OCI-LY1 (cell line): ENCODE measurements around the gene DUSP22.

ENCODE experiments used
- H2AFZ ChIP-seq: fragments of 200-600 bp; sonication (generic), shearing (Covaris generic); 2 replicates; pipeline ENCODE4 v1.6.0; 2014; ENCODE audit warnings: antibody characterized with exemption, mild to moderate bottlenecking, low read length
- H3F3A ChIP-seq: fragments of 200-600 bp; sonication (generic), shearing (Covaris generic); 2 replicates; pipeline ENCODE4 v1.6.0; 2014; ENCODE audit warnings: mild to moderate bottlenecking, antibody characterized with exemption, low read length, moderate library complexity; ENCODE audit not compliant: insufficient read depth
- H3K27ac ChIP-seq: fragments of 200-600 bp; sonication (generic); 2 replicates; pipeline ENCODE4 v1.5.1; 2014; ENCODE audit warnings: low read length, mixed run types, mild to moderate bottlenecking, low read depth; ENCODE audit not compliant: poor library complexity, severe bottlenecking
- H3K27me3 ChIP-seq: fragments of 200-600 bp; sonication (generic); 2 replicates; pipeline ENCODE4 v1.6.0; 2014; ENCODE audit warnings: antibody characterized with exemption, mild to moderate bottlenecking, low read length, moderate library complexity; ENCODE audit not compliant: insufficient read depth
- H3K36me3 ChIP-seq: fragments of 200-600 bp; sonication (generic); 2 replicates; pipeline ENCODE4 v1.6.1; 2014; ENCODE audit warnings: mild to moderate bottlenecking, antibody characterized with exemption, low read length, moderate library complexity, mixed read lengths; ENCODE audit not compliant: insufficient read depth
- H3K4me1 ChIP-seq: fragments of 200-600 bp; sonication (generic); 2 replicates; pipeline ENCODE4 v1.5.1; 2014; ENCODE audit warnings: mild to moderate bottlenecking, low read length, moderate library complexity; ENCODE audit not compliant: insufficient read depth, severe bottlenecking
- H3K4me2 ChIP-seq: fragments of 200-600 bp; sonication (generic), shearing (Covaris generic); 2 replicates; pipeline ENCODE4 v1.6.1; 2014; ENCODE audit warnings: low read length
- H3K4me3 ChIP-seq: fragments of 200-600 bp; sonication (generic); 2 replicates; pipeline ENCODE4 v1.5.1; 2014; ENCODE audit warnings: low read length, low read depth, mild to moderate bottlenecking, mixed read lengths; ENCODE audit not compliant: poor library complexity, severe bottlenecking
- H3K79me2 ChIP-seq: fragments of 200-600 bp; shearing (Covaris generic); 2 replicates; pipeline ENCODE4 v1.6.1; 2016; ENCODE audit warnings: mixed run types, low read length, mixed read lengths; ENCODE audit not compliant: insufficient read depth
- H3K9ac ChIP-seq: fragments of 200-600 bp; sonication (generic), shearing (Covaris generic); 2 replicates; pipeline ENCODE4 v1.6.1; 2014; ENCODE audit warnings: mild to moderate bottlenecking, low read length, mixed read lengths
- H3K9me2 ChIP-seq: fragments of 200-600 bp; sonication (generic), shearing (Covaris generic); 2 replicates; pipeline ENCODE4 v1.6.1; 2014; ENCODE audit warnings: low read depth, mild to moderate bottlenecking, low read length, mixed read lengths
- H3K9me3 ChIP-seq: fragments of 200-600 bp; shearing (Covaris generic); 2 replicates; pipeline ENCODE4 v1.6.1; 2014; ENCODE audit warnings: low read length, mixed read lengths
- H4K20me1 ChIP-seq: fragments of 200-600 bp; sonication (generic), shearing (Covaris generic); 2 replicates; pipeline ENCODE4 v1.6.0; 2016; ENCODE audit warnings: mild to moderate bottlenecking, low read length; ENCODE audit not compliant: insufficient read depth
- EZH2 ChIP-seq: fragments of 200-600 bp; sonication (generic), shearing (Covaris generic); IDR thresholded peaks from 2 replicates; pipeline ENCODE4 v1.8.0; 2017; ENCODE audit warnings: borderline replicate concordance, mixed run types, mild to moderate bottlenecking, antibody characterized with exemption, low read length, moderate library complexity, mixed read lengths
- TF ChIP-seq, protein P1 (sequence below): fragments of 200-600 bp; sonication (generic), shearing (Covaris generic); IDR thresholded peaks from 2 replicates; pipeline ENCODE4 v1.5.1; 2017; ENCODE audit warnings: mild to moderate bottlenecking, antibody characterized with exemption, low read length, moderate library complexity, mixed read lengths

DUSP22 gene

GRCh38 chr6:310671-311070 lies 18.4 kb downstream of the DUSP22 start:
- Histone ChIP-seq H3K4me1 (peaks cover 13% of the 10 kb centered on the region), H3K27me3 (no peaks in the 10 kb centered on the region), H3K4me2 (no peak overlapping the region), H3K9ac (no peak overlapping the region), H3K27ac (no peak overlapping the region), H3K36me3 (no peaks in the 10 kb centered on the region; the same call in 1 of the 2 replicates), H4K20me1 (no peaks in the 10 kb centered on the region), H3F3A (no peaks in the 10 kb centered on the region), H3K4me3 (no peak overlapping the region), H3K9me2 (no peaks in the 10 kb centered on the region), H3K9me3 (no peaks in the 10 kb centered on the region), H3K79me2 (no peaks in the 10 kb centered on the region), H2AFZ (no peak overlapping the region)
- TF ChIP-seq, protein P1, sequence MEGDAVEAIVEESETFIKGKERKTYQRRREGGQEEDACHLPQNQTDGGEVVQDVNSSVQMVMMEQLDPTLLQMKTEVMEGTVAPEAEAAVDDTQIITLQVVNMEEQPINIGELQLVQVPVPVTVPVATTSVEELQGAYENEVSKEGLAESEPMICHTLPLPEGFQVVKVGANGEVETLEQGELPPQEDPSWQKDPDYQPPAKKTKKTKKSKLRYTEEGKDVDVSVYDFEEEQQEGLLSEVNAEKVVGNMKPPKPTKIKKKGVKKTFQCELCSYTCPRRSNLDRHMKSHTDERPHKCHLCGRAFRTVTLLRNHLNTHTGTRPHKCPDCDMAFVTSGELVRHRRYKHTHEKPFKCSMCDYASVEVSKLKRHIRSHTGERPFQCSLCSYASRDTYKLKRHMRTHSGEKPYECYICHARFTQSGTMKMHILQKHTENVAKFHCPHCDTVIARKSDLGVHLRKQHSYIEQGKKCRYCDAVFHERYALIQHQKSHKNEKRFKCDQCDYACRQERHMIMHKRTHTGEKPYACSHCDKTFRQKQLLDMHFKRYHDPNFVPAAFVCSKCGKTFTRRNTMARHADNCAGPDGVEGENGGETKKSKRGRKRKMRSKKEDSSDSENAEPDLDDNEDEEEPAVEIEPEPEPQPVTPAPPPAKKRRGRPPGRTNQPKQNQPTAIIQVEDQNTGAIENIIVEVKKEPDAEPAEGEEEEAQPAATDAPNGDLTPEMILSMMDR, result no peak
- TF ChIP-seq EZH2, result no peak

- H3K4me3 ChIP-seq, result no peak overlapping the region
- no peak overlapping the region for H3K27ac ChIP-seq
- H3F3A ChIP-seq, result no peaks in the 10 kb centered on the region
- H3K9ac ChIP-seq, result no peak overlapping the region
- no peak overlapping the region for H2AFZ ChIP-seq
- no peaks in the 10 kb centered on the region for H4K20me1 ChIP-seq
- H3K4me2 ChIP-seq, result no peak overlapping the region
- H3K9me3 ChIP-seq, result no peaks in the 10 kb centered on the region
- no peak for TF ChIP-seq EZH2
- TF ChIP-seq, protein P1, result no peak
- peaks cover 13% of the 10 kb centered on the region for H3K4me1 ChIP-seq
- H3K9me2 ChIP-seq, result no peaks in the 10 kb centered on the region
- no peaks in the 10 kb centered on the region; the same call in 1 of the 2 replicates for H3K36me3 ChIP-seq
- no peaks in the 10 kb centered on the region for H3K79me2 ChIP-seq
- no peaks in the 10 kb centered on the region for H3K27me3 ChIP-seq
Observed at GRCh38 chr6:311679-312220, 19.5 kb downstream of the DUSP22 start.

DNA sequence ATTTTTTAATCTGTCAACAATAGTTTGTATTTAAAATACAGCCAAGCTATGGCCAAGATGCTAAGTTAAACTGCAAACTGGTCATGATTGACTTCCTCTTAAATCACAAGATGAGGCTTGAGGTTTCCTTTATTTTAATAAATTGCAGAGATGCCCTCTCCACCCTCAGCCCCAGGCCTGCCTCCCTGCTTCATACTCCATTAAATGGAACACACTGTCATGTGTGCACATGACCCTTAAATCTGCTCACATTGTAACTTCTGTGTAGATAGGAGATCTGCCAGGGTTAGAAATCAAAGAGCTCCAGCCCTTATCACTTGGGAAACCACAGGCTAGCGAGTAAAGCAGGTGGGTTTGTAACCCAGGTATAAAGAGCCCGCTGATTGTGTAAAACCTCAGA lies 20.8 kb downstream of the DUSP22 start:
- no peak overlapping the region for H2AFZ ChIP-seq
- 0 out of 2 replicates have a peak overlapping the region, but pooled peaks have one; percentile 3 for H3K4me2 ChIP-seq
- no peaks in the 10 kb centered on the region for H3K9me2 ChIP-seq
- no peak overlapping the region for H3K9ac ChIP-seq
- no peaks in the 10 kb centered on the region for H3F3A ChIP-seq
- no peaks in the 10 kb centered on the region; the same call in 1 of the 2 replicates for H3K36me3 ChIP-seq
- H3K4me1 ChIP-seq, result peaks cover 13% of the 10 kb centered on the region
- H3K79me2 ChIP-seq, result no peaks in the 10 kb centered on the region
- H3K27me3 ChIP-seq, result no peaks in the 10 kb centered on the region
- no peaks in the 10 kb centered on the region for H3K9me3 ChIP-seq
- no peaks in the 10 kb centered on the region for H4K20me1 ChIP-seq
- no peak overlapping the region for H3K27ac ChIP-seq
- TF ChIP-seq EZH2, result no peak
- TF ChIP-seq, protein P1, result no peak
- H3K4me3 ChIP-seq, result no peak overlapping the region
